ENCODE results near the gene PSMB11. TPM values are rescaled to one million over a fixed set of nuclear protein-coding genes. Genes with fewer than 3 reads are reported as not detected.
"Not testable (repeated sequence)": the region's sequence is repeated elsewhere in the genome, so short reads cannot be mapped to it uniquely, and the experiment has no call there.

Gene PSMB11
- total and polyA plus RNA-seq, 2 donors (not counting 1 experiment from before 2014, with no cell fraction given): not detected

DNA sequence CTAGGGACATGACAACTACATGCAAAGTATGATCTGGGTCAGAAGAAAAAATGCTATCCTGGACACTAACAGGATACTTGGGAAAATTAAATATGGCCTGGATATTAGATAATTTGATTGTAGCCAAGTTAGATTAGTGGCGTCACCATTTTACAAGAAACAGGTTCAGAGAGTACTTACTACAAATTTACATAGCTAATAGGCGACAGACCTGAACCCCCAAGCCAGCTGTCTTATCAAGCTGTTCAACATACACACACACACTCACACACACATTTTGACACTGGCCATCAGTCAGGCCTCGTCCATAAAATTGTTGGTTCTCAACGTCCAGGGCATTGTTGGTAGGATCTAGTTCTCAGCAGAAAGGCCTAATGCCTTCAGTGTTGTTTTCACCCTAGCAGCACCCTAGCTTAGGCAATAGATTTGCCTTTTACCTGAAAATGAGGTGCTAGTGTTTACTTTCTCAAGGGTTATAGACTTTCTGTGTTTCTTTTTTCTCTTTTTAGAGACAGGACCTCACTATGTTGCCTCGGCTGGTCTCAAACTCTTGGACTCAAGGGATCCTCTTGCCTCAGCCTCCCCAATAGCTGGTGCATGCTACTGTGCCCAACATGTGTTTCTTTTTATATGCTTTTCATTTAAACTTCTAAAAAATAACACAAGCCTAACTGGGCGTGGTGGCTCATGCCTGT lies 28.8 kb upstream of the PSMB11 start:
- POLR2A ChIA-PET: interaction anchor here (0.6 kb wide), 1 partner anchor 11 kb away, joined by 12 read pairs; no protein-coding TSS in a partner anchor
- Mint-ChIP-seq H3K4me1 (peaks cover 21% of the 10 kb centered on the region), H3K9me3 (ENCODE audit: insufficient read depth) (no peaks in the 10 kb centered on the region), H3K4me3 (no peak overlapping the region), H3K27me3 (no peaks in the 10 kb centered on the region), H3K27ac (no peak overlapping the region)
- CTCF ChIA-PET: interaction anchor here (0.9 to 3.6 kb wide), 7 partner anchors 9 to 56 kb away, joined by 3 to 12 read pairs (median 4); partner anchors contain the start of genes AJUBA and CDH24
- no peak for DNase-seq
- TF ChIP-seq EZH2 (IDR thresholded peaks at IDR 0.05; ENCODE audit: borderline replicate concordance, insufficient read depth, low read depth, low read length, poor library complexity, severe bottlenecking): no peak
- TF ChIP-seq, protein P1, sequence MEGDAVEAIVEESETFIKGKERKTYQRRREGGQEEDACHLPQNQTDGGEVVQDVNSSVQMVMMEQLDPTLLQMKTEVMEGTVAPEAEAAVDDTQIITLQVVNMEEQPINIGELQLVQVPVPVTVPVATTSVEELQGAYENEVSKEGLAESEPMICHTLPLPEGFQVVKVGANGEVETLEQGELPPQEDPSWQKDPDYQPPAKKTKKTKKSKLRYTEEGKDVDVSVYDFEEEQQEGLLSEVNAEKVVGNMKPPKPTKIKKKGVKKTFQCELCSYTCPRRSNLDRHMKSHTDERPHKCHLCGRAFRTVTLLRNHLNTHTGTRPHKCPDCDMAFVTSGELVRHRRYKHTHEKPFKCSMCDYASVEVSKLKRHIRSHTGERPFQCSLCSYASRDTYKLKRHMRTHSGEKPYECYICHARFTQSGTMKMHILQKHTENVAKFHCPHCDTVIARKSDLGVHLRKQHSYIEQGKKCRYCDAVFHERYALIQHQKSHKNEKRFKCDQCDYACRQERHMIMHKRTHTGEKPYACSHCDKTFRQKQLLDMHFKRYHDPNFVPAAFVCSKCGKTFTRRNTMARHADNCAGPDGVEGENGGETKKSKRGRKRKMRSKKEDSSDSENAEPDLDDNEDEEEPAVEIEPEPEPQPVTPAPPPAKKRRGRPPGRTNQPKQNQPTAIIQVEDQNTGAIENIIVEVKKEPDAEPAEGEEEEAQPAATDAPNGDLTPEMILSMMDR (IDR thresholded peaks at IDR 0.05): no peak
- H3K4me2 ChIP-seq (replicated peaks; ENCODE audit: low read depth, low read length, poor library complexity, severe bottlenecking): no peak overlapping the region
- H3K4me1 ChIP-seq (ENCODE audit: control insufficient read depth in 2 of 2, insufficient read depth in 2 of 2, low read length in 2 of 2): peaks cover 10 to 18% of the 10 kb centered on the region in 2 donors
- WGBS (ENCODE audit: insufficient coverage): 93% methylated on average over 4 of the region's 6 CpGs
- no peak overlapping the region for H3K9ac ChIP-seq (ENCODE audit: low read length)
- H3K79me2 ChIP-seq (ENCODE audit: control insufficient read depth, insufficient read depth, low read length): no peaks in the 10 kb centered on the region
- no peak overlapping the region for H2AFZ ChIP-seq (ENCODE audit: insufficient read depth, low read depth, low read length, poor library complexity, severe bottlenecking)
- no peaks in the 10 kb centered on the region for H3K27me3 ChIP-seq (replicated peaks in 1 of 4; ENCODE audit: control extremely low read depth in 1 of 4, control insufficient read depth in 3 of 4, insufficient read depth in 4 of 4, low read length in 3 of 4)
- intact Hi-C loops (cut with micrococcal nuclease): no loop called here
- H3K36me3 ChIP-seq (replicated peaks in 1 of 2; ENCODE audit: control extremely low read depth in 1 of 2, control insufficient read depth in 1 of 2, extremely low read depth in 1 of 2, insufficient read depth in 2 of 2, low read length in 1 of 2): no peaks in the 10 kb centered on the region
- H3K9me3 ChIP-seq (ENCODE audit: control extremely low read depth in 1 of 3, control insufficient read depth in 2 of 3, insufficient read depth in 1 of 3, low read length in 2 of 3): no peaks in the 10 kb centered on the region
- H3K4me3 ChIP-seq (ENCODE audit: control extremely low read depth in 1 of 5, extremely low read depth in 1 of 5, insufficient read depth in 1 of 5, low read depth in 2 of 5, low read length in 4 of 5): no peak overlapping the region
- no peak overlapping the region for H3K27ac ChIP-seq (ENCODE audit: low read length in 2 of 2)
- H4K20me1 ChIP-seq (ENCODE audit: control insufficient read depth, insufficient read depth, low read length, poor library complexity, severe bottlenecking): no peaks in the 10 kb centered on the region
- no peak for ATAC-seq (ENCODE audit: low read depth)

DNA sequence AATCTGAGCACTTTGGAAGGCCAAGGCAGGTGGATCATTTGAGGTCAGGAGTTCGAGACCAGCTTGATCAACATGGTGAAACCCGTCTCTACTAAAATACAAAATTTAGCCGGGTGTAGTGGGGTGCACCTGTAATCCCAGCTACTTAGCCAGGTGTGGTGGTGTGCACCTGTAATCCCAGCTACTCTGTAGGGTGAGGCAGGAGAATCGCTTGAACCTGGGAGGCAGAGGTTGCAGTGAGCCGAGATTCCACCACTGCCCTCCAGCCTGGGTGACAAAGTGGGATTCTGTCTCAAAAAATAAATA lies 28.3 kb upstream of the PSMB11 start:
- H4K20me1 ChIP-seq (ENCODE audit: control insufficient read depth, insufficient read depth, low read length, poor library complexity, severe bottlenecking); H3K27ac Mint-ChIP-seq; H3K36me3 ChIP-seq (replicated peaks in 1 of 2; ENCODE audit: control extremely low read depth in 1 of 2, control insufficient read depth in 1 of 2, extremely low read depth in 1 of 2, insufficient read depth in 2 of 2, low read length in 1 of 2); H3K9me3 ChIP-seq (ENCODE audit: control extremely low read depth in 1 of 3, control insufficient read depth in 2 of 3, insufficient read depth in 1 of 3, low read length in 2 of 3); H3K4me3 Mint-ChIP-seq; POLR2A ChIA-PET; H3K27ac ChIP-seq (ENCODE audit: low read length in 2 of 2); H3K4me2 ChIP-seq (replicated peaks; ENCODE audit: low read depth, low read length, poor library complexity, severe bottlenecking); H3K79me2 ChIP-seq (ENCODE audit: control insufficient read depth, insufficient read depth, low read length); H3K9ac ChIP-seq (ENCODE audit: low read length); intact Hi-C loops (cut with micrococcal nuclease); ATAC-seq (ENCODE audit: low read depth); H3K27me3 ChIP-seq (replicated peaks in 1 of 4; ENCODE audit: control extremely low read depth in 1 of 4, control insufficient read depth in 3 of 4, insufficient read depth in 4 of 4, low read length in 3 of 4); H3K9me3 Mint-ChIP-seq (ENCODE audit: insufficient read depth); H2AFZ ChIP-seq (ENCODE audit: insufficient read depth, low read depth, low read length, poor library complexity, severe bottlenecking); H3K4me3 ChIP-seq (ENCODE audit: control extremely low read depth in 1 of 5, extremely low read depth in 1 of 5, insufficient read depth in 1 of 5, low read depth in 2 of 5, low read length in 4 of 5); DNase-seq; H3K27me3 Mint-ChIP-seq: not testable (repeated sequence)
- WGBS (ENCODE audit: insufficient coverage): 100% methylated on average over 2 of the region's 5 CpGs
- H3K4me1 ChIP-seq (ENCODE audit: control insufficient read depth in 2 of 2, insufficient read depth in 2 of 2, low read length in 2 of 2): peaks cover 9 to 14% of the 10 kb centered on the region in 2 donors
- CTCF ChIA-PET: interaction anchor here (0.9 to 3.6 kb wide), 5 partner anchors 13 to 44 kb away, joined by 3 to 12 read pairs (median 4); partner anchors contain the start of genes AJUBA and CDH24
- H3K4me1 Mint-ChIP-seq: peaks cover 17% of the 10 kb centered on the region
